ENCODE measurements around the gene BARHL1. TPM values are rescaled to one million over a fixed set of nuclear protein-coding genes. Genes with fewer than 3 reads are reported as not detected.

The BARHL1 gene
- total RNA-seq, 1 experiment from 2014 or later, result not detected

GRCh38 chr9:132587592-132587955 lies 5.2 kb downstream of the BARHL1 start:
- peaks cover 0 to 9% of the 10 kb centered on the region in 2 experiments; a peak in 2 of 4 replicates for H3K4me1 ChIP-seq (ENCODE audit: control insufficient read depth in 1 of 2, insufficient read depth in 2 of 2, low read length in 2 of 2)
- no peak overlapping the region for H3K9ac ChIP-seq (ENCODE audit: low read length)
- H3K9me3 ChIP-seq (ENCODE audit: control insufficient read depth in 1 of 2, insufficient read depth in 1 of 2, low read depth in 1 of 2, low read length in 2 of 2), result no peaks in the 10 kb centered on the region
- H3K79me2 ChIP-seq (ENCODE audit: insufficient read depth, low read length), result no peaks in the 10 kb centered on the region
- RAD21 ChIA-PET (ENCODE audit: low non-redundant PET in 1 of 2, low total read pairs in 2 of 2, uncharacterized antibody in 2 of 2, unreplicated experiment in 2 of 2), result no interaction called here
- H3K36me3 ChIP-seq (ENCODE audit: control insufficient read depth in 1 of 2, insufficient read depth in 2 of 2, low read length in 2 of 2), result no peaks in the 10 kb centered on the region
- POLR2A ChIA-PET, result no interaction called here
- DNase-seq (ENCODE audit: low read depth, low spot score) (no peak), ATAC-seq (no peak)
- H4K20me1 ChIP-seq (ENCODE audit: insufficient read depth), result no peaks in the 10 kb centered on the region
- CTCF ChIA-PET, result no interaction called here
- H3K27ac ChIP-seq (ENCODE audit: low read depth, low read length), result no peak overlapping the region
- intact Hi-C loops (cut with micrococcal nuclease), result no loop called here
- H3K4me3 ChIP-seq (replicated peaks in 1 of 2; ENCODE audit: low read depth in 1 of 2, low read length in 2 of 2), result no peak overlapping the region
- TF ChIP-seq YY1 (IDR thresholded peaks at IDR 0.05; ENCODE audit: extremely low read depth, insufficient replicate concordance, low read depth, low read length), result no peak
- TF ChIP-seq ZNF274 (IDR thresholded peaks at IDR 0.05; ENCODE audit: low read depth, low read length), result no peak
- no TSS peak for BruUV-seq (replicated peaks)
- no peaks in the 10 kb centered on the region for H3K9me2 ChIP-seq (ENCODE audit: insufficient read depth)
- H3K4me2 ChIP-seq (ENCODE audit: low read length), result no peak overlapping the region
- H3K27me3 ChIP-seq (ENCODE audit: insufficient read depth, low read length), result no peaks in the 10 kb centered on the region
- no peak overlapping the region for H2AFZ ChIP-seq (ENCODE audit: low read depth, low read length, poor library complexity, severe bottlenecking)

DNA sequence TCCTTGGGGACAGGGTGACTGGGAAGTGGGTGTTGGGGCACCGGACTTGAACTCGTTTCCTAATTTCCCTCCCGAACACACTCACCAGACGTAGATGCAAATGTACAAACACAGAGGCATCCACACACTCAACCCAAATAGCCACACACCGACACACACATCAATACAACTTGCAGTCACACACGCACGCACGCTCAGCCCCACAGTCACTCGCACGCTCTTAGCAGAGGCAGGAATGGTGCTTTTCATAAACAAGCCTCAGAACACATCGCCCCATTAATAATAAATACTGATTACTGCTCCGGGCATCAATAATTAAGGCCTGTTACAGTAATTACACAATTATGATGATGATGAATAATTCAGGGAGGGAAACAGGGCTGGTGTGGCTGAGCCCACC lies 5.7 kb downstream of the BARHL1 start:
- intact Hi-C loops (cut with micrococcal nuclease), result no loop called here
- no peak overlapping the region for H3K27ac ChIP-seq (ENCODE audit: low read depth, low read length)
- BruUV-seq (replicated peaks), result no TSS peak
- H2AFZ ChIP-seq (ENCODE audit: low read depth, low read length, poor library complexity, severe bottlenecking), result no peak overlapping the region
- H3K79me2 ChIP-seq (ENCODE audit: insufficient read depth, low read length), result no peaks in the 10 kb centered on the region
- no peaks in the 10 kb centered on the region for H3K9me3 ChIP-seq (ENCODE audit: control insufficient read depth in 1 of 2, insufficient read depth in 1 of 2, low read depth in 1 of 2, low read length in 2 of 2)
- no peak overlapping the region for H3K4me3 ChIP-seq (replicated peaks in 1 of 2; ENCODE audit: low read depth in 1 of 2, low read length in 2 of 2)
- ChIA-PET POLR2A (no interaction called here), RAD21 (ENCODE audit: low non-redundant PET in 1 of 2, low total read pairs in 2 of 2, uncharacterized antibody in 2 of 2, unreplicated experiment in 2 of 2) (no interaction called here), CTCF (no interaction called here)
- H3K36me3 ChIP-seq (ENCODE audit: control insufficient read depth in 1 of 2, insufficient read depth in 2 of 2, low read length in 2 of 2), result no peaks in the 10 kb centered on the region
- no peaks in the 10 kb centered on the region for H3K27me3 ChIP-seq (ENCODE audit: insufficient read depth, low read length)
- no peak for ATAC-seq
- H3K9me2 ChIP-seq (ENCODE audit: insufficient read depth), result no peaks in the 10 kb centered on the region
- peaks cover 0 to 9% of the 10 kb centered on the region in 2 experiments; a peak in 2 of 4 replicates for H3K4me1 ChIP-seq (ENCODE audit: control insufficient read depth in 1 of 2, insufficient read depth in 2 of 2, low read length in 2 of 2)
- H3K4me2 ChIP-seq (ENCODE audit: low read length), result no peak overlapping the region
- H4K20me1 ChIP-seq (ENCODE audit: insufficient read depth), result no peaks in the 10 kb centered on the region
- no peak overlapping the region for H3K9ac ChIP-seq (ENCODE audit: low read length)
- DNase-seq (ENCODE audit: low read depth, low spot score), result no peak
- no peak for TF ChIP-seq SP1 (IDR thresholded peaks at IDR 0.05; ENCODE audit: low read depth)
- no peak for TF ChIP-seq EZH2 (IDR thresholded peaks at IDR 0.05)
- no peak for TF ChIP-seq TCF7L2 (IDR thresholded peaks at IDR 0.05; ENCODE audit: borderline replicate concordance, extremely low read depth, insufficient read depth, insufficient read length)
- TF ChIP-seq POLR2AphosphoS5 (IDR thresholded peaks at IDR 0.05; ENCODE audit: low read depth, low read length), result no peak
- TF ChIP-seq SIN3A (IDR thresholded peaks at IDR 0.05; ENCODE audit: low read depth), result no peak
- no peak for TF ChIP-seq SRF (IDR thresholded peaks at IDR 0.05; ENCODE audit: low read depth)
- TF ChIP-seq, protein P1, sequence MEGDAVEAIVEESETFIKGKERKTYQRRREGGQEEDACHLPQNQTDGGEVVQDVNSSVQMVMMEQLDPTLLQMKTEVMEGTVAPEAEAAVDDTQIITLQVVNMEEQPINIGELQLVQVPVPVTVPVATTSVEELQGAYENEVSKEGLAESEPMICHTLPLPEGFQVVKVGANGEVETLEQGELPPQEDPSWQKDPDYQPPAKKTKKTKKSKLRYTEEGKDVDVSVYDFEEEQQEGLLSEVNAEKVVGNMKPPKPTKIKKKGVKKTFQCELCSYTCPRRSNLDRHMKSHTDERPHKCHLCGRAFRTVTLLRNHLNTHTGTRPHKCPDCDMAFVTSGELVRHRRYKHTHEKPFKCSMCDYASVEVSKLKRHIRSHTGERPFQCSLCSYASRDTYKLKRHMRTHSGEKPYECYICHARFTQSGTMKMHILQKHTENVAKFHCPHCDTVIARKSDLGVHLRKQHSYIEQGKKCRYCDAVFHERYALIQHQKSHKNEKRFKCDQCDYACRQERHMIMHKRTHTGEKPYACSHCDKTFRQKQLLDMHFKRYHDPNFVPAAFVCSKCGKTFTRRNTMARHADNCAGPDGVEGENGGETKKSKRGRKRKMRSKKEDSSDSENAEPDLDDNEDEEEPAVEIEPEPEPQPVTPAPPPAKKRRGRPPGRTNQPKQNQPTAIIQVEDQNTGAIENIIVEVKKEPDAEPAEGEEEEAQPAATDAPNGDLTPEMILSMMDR (IDR thresholded peaks at IDR 0.05 in 2 of 3, conservative IDR thresholded peaks at IDR 0.05 in 1 of 3; ENCODE audit: borderline replicate concordance in 1 of 3, insufficient read depth in 1 of 3, low read depth in 2 of 3, low read length in 2 of 3), result no peak
- no peak for TF ChIP-seq YY1 (IDR thresholded peaks at IDR 0.05; ENCODE audit: extremely low read depth, insufficient replicate concordance, low read depth, low read length)
- TF ChIP-seq JUND (IDR thresholded peaks at IDR 0.05), result no peak
- TF ChIP-seq, protein P2, sequence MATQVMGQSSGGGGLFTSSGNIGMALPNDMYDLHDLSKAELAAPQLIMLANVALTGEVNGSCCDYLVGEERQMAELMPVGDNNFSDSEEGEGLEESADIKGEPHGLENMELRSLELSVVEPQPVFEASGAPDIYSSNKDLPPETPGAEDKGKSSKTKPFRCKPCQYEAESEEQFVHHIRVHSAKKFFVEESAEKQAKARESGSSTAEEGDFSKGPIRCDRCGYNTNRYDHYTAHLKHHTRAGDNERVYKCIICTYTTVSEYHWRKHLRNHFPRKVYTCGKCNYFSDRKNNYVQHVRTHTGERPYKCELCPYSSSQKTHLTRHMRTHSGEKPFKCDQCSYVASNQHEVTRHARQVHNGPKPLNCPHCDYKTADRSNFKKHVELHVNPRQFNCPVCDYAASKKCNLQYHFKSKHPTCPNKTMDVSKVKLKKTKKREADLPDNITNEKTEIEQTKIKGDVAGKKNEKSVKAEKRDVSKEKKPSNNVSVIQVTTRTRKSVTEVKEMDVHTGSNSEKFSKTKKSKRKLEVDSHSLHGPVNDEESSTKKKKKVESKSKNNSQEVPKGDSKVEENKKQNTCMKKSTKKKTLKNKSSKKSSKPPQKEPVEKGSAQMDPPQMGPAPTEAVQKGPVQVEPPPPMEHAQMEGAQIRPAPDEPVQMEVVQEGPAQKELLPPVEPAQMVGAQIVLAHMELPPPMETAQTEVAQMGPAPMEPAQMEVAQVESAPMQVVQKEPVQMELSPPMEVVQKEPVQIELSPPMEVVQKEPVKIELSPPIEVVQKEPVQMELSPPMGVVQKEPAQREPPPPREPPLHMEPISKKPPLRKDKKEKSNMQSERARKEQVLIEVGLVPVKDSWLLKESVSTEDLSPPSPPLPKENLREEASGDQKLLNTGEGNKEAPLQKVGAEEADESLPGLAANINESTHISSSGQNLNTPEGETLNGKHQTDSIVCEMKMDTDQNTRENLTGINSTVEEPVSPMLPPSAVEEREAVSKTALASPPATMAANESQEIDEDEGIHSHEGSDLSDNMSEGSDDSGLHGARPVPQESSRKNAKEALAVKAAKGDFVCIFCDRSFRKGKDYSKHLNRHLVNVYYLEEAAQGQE (IDR thresholded peaks at IDR 0.05; ENCODE audit: low read depth), result no peak
- TF ChIP-seq, protein P3, sequence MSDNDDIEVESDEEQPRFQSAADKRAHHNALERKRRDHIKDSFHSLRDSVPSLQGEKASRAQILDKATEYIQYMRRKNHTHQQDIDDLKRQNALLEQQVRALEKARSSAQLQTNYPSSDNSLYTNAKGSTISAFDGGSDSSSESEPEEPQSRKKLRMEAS (IDR thresholded peaks at IDR 0.05), result no peak
- no peak for TF ChIP-seq ZFX (IDR thresholded peaks at IDR 0.05)
- TF ChIP-seq EZH2phosphoT487 (IDR thresholded peaks at IDR 0.05; ENCODE audit: borderline replicate concordance), result no peak
- TF ChIP-seq RAD21 (IDR thresholded peaks at IDR 0.05; ENCODE audit: low read depth), result no peak

Measured in HCT116 (cell line).